ENCODE results near the gene LTBP1. TPM values are rescaled to one million over a fixed set of nuclear protein-coding genes. Genes with fewer than 3 reads are reported as not detected.

LTBP1 gene
- total RNA-seq, 1 experiment from 2014 or later = 119 TPM

GRCh38 chr2:33412920-33413319, 466.2 kb downstream of the LTBP1 start:
- no peak overlapping the region for H3K4me3 Mint-ChIP-seq (ENCODE audit: unreplicated experiment)
- ChIA-PET POLR2A (no interaction called here), CTCF (interaction anchor here (0.6 to 3.7 kb wide), 12 partner anchors 10 to 625 kb away, joined by 3 to 19 read pairs (median 3); partner anchors contain the start of gene FAM98A)
- peak; percentile 55 for DNase-seq (ENCODE audit: unreplicated experiment)
- no peaks in the 10 kb centered on the region for H3K9me3 Mint-ChIP-seq (ENCODE audit: unreplicated experiment)
- TF ChIP-seq, protein P1, sequence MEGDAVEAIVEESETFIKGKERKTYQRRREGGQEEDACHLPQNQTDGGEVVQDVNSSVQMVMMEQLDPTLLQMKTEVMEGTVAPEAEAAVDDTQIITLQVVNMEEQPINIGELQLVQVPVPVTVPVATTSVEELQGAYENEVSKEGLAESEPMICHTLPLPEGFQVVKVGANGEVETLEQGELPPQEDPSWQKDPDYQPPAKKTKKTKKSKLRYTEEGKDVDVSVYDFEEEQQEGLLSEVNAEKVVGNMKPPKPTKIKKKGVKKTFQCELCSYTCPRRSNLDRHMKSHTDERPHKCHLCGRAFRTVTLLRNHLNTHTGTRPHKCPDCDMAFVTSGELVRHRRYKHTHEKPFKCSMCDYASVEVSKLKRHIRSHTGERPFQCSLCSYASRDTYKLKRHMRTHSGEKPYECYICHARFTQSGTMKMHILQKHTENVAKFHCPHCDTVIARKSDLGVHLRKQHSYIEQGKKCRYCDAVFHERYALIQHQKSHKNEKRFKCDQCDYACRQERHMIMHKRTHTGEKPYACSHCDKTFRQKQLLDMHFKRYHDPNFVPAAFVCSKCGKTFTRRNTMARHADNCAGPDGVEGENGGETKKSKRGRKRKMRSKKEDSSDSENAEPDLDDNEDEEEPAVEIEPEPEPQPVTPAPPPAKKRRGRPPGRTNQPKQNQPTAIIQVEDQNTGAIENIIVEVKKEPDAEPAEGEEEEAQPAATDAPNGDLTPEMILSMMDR (IDR thresholded peaks at IDR 0.05; ENCODE audit: unreplicated experiment) = peak; percentile 45
- no peaks in the 10 kb centered on the region for H3K27me3 Mint-ChIP-seq (ENCODE audit: insufficient read depth, unreplicated experiment)
- intact Hi-C loops (cut with micrococcal nuclease) = loop anchor here (1.0 kb wide), 2 partner anchors 28 to 170 kb away; no protein-coding TSS in a partner anchor
- no peaks in the 10 kb centered on the region for H3K36me3 Mint-ChIP-seq (ENCODE audit: insufficient read depth, unreplicated experiment)
- H3K27ac Mint-ChIP-seq (ENCODE audit: low read depth, unreplicated experiment) = no peak overlapping the region
- peaks cover 5% of the 10 kb centered on the region for H3K4me1 Mint-ChIP-seq (ENCODE audit: insufficient read depth, unreplicated experiment)
- no TSS peak for BruUV-seq (replicated peaks)

DNA sequence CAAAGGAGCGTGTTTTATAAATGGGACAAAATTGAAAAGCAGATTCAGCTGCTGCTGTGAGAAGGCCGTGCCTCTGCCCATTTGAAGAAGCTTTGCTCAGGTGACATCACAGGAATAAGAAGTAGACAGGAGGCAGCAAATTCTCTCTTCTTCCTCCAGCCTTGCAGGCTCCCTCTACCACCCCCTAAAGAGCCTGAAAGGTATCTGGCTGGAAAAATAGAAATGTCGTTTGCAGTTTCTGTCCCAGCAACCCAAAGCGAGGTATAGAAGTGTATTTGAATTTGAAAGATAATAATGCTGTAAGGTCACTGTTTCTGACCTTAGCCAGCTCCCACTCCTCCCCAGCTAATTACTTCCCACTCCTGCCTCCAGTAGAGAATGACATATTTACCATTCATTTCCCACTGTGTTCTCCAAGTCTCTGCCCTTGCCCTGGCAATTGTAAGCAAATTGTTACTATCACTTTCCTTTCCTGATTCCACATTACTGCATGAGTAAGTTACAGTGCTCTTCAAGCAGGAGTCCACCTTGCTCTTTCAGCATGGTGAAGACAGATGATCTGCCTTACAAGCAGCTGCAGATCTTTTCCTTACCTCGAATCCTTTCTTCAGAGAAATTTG, 472.9 kb downstream of the LTBP1 start:
- no peaks in the 10 kb centered on the region for H3K4me1 Mint-ChIP-seq (ENCODE audit: insufficient read depth, unreplicated experiment)
- DNase-seq (ENCODE audit: unreplicated experiment) = no peak
- BruUV-seq (replicated peaks) = no TSS peak
- TF ChIP-seq, protein P1 (IDR thresholded peaks at IDR 0.05; ENCODE audit: unreplicated experiment) = no peak
- intact Hi-C loops (cut with micrococcal nuclease) = no loop called here
- no peaks in the 10 kb centered on the region for H3K9me3 Mint-ChIP-seq (ENCODE audit: unreplicated experiment)
- H3K4me3 Mint-ChIP-seq (ENCODE audit: unreplicated experiment) = no peak overlapping the region
- no peaks in the 10 kb centered on the region for H3K36me3 Mint-ChIP-seq (ENCODE audit: insufficient read depth, unreplicated experiment)
- no peaks in the 10 kb centered on the region for H3K27me3 Mint-ChIP-seq (ENCODE audit: insufficient read depth, unreplicated experiment)
- CTCF ChIA-PET = interaction anchor here (0.5 to 2.6 kb wide), 9 partner anchors 8 to 890 kb away, joined by 3 to 13 read pairs (median 3); partner anchors contain the start of gene RASGRP3
- POLR2A ChIA-PET = no interaction called here
- H3K27ac Mint-ChIP-seq (ENCODE audit: low read depth, unreplicated experiment) = no peak overlapping the region

GRCh38 chr2:33420726-33421125, 474.0 kb downstream of the LTBP1 start:
- no peak for DNase-seq (ENCODE audit: unreplicated experiment)
- Mint-ChIP-seq H3K9me3 (ENCODE audit: unreplicated experiment) (no peaks in the 10 kb centered on the region), H3K36me3 (ENCODE audit: insufficient read depth, unreplicated experiment) (no peaks in the 10 kb centered on the region), H3K4me1 (ENCODE audit: insufficient read depth, unreplicated experiment) (peaks cover 3% of the 10 kb centered on the region), H3K4me3 (ENCODE audit: unreplicated experiment) (no peak overlapping the region), H3K27ac (ENCODE audit: low read depth, unreplicated experiment) (no peak overlapping the region), H3K27me3 (ENCODE audit: insufficient read depth, unreplicated experiment) (no peaks in the 10 kb centered on the region)
- ChIA-PET POLR2A (no interaction called here), CTCF (interaction anchor here (0.7 to 2.6 kb wide), 5 partner anchors 9 to 891 kb away, joined by 3 to 13 read pairs (median 3); partner anchors contain the start of gene RASGRP3)
- intact Hi-C loops (cut with micrococcal nuclease) = no loop called here
- TF ChIP-seq, protein P1 (IDR thresholded peaks at IDR 0.05; ENCODE audit: unreplicated experiment) = no peak
- no TSS peak for BruUV-seq (replicated peaks)

- CTCF ChIA-PET = interaction anchor here (1.3 kb wide), 1 partner anchor 8 kb away, joined by 5 read pairs; no protein-coding TSS in a partner anchor
Observed at GRCh38 chr2:33421820-33422219, 475.1 kb downstream of the LTBP1 start.

More at GRCh38 chr2:33421820-33422219, 475.1 kb downstream of the LTBP1 start:
- Mint-ChIP-seq H3K9me3 (ENCODE audit: unreplicated experiment) (no peaks in the 10 kb centered on the region), H3K4me3 (ENCODE audit: unreplicated experiment) (no peak overlapping the region), H3K4me1 (ENCODE audit: insufficient read depth, unreplicated experiment) (peaks cover 12% of the 10 kb centered on the region), H3K36me3 (ENCODE audit: insufficient read depth, unreplicated experiment) (no peaks in the 10 kb centered on the region), H3K27me3 (ENCODE audit: insufficient read depth, unreplicated experiment) (no peaks in the 10 kb centered on the region), H3K27ac (ENCODE audit: low read depth, unreplicated experiment) (no peak overlapping the region)
- POLR2A ChIA-PET = no interaction called here
- no peak for DNase-seq (ENCODE audit: unreplicated experiment)
- intact Hi-C loops (cut with micrococcal nuclease) = no loop called here
- BruUV-seq (replicated peaks) = no TSS peak
- TF ChIP-seq, protein P1 (IDR thresholded peaks at IDR 0.05; ENCODE audit: unreplicated experiment) = no peak

Data from MCF 10A (cell line).